ENCODE measurements around the gene MSI2. TPM values are rescaled to one million over a fixed set of nuclear protein-coding genes. Genes with fewer than 3 reads are reported as not detected.
"Not testable (repeated sequence)": the region's sequence is repeated elsewhere in the genome, so short reads cannot be mapped to it uniquely, and the experiment has no call there.

The MSI2 gene
- total RNA-seq, 1 experiment from 2014 or later: 29.5 TPM

- DNase-seq (ENCODE audit: extremely low read depth, low read depth): no peak
These were observed 234.0 kb downstream of the MSI2 start for GRCh38 chr17:57490111-57490845.

GRCh38 chr17:57490890-57491289 is 234.6 kb downstream of the MSI2 start:
- DNase-seq (ENCODE audit: extremely low read depth, low read depth): no peak

DNA sequence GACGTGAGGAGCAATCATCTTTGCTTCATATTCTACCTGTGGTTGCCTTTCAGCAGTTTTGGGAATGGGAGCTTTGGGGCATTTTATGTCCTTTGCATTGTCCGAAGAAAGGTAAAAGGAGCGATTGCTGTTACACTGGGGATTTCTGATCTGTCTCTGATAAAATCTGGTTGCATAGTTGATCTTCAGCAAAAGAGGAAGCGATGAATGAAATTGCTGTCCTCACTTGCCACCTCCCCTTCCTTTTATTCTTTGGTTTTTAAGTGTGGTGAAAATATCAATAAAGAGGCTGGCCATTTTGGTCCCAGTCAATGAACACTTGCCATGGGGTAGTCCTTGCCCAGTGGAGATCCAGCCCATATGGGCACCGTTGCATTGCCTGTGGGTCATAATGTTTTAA is 236.8 kb downstream of the MSI2 start:
- DNase-seq (ENCODE audit: extremely low read depth, low read depth): no peak

DNA sequence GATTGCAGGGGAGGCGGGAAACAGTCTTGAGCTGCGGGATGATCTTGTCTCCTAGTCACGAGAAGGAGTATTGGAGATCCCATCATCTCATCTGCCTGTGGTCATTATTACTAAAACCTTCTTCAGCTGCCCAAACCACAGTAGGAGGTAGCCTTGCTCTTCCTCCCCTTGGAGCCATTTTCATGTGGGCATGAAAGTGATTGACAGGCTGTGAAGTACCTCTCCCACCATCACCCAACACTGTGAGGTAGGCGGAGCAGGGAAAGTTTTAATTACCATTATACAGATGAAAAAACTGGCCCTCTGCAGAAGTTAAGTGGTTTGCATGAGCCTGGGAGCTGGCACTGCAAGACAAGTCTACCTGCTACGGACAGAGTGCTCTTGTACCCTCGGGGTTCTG is 237.3 kb downstream of the MSI2 start:
- DNase-seq (ENCODE audit: extremely low read depth, low read depth): no peak

DNA sequence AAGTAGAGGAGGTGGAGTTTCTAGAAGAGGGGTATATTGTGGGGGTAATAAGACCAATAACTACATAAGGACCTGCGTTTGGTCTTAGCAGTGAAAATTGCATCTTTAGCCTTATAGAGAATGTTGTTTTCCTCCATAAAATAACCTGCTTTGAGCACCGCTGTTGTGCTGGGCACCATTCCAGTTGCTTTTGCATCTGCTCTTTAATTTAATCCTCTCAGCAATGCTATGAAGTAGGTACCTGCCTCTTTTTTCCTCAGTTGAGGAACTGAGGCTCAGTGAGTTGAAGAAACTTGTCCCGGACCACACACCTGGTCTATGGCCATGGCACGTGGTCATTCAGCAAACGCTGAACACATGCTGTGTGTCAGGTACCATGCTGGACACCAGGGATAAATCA is 238.1 kb downstream of the MSI2 start:
- no peak for DNase-seq (ENCODE audit: extremely low read depth, low read depth)

DNA sequence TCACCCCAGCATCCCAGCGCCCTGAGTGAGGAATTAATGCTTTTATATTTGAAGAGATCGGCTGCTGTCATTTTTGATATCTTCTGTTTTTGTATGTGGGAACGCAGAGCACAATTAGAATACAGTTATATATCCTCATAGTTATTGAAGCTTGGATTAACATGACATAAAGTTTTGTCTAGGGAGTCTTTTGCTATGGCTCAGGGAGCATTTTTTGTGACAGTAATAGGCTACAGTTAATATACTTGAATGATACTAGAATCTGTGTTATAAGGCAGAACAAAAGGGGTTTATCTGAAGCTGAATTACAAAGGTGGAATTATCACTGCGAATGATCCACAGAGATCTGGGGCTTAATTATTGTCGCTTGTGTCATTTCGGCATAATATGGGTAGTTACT is 239.4 kb downstream of the MSI2 start:
- no peak for DNase-seq (ENCODE audit: extremely low read depth, low read depth)

- DNase-seq (ENCODE audit: extremely low read depth, low read depth): no peak
These were observed 240.1 kb downstream of the MSI2 start for GRCh38 chr17:57496382-57496781.

- no peak for DNase-seq (ENCODE audit: extremely low read depth, low read depth)
These were observed 242.1 kb downstream of the MSI2 start for GRCh38 chr17:57498443-57498842.

- DNase-seq (ENCODE audit: extremely low read depth, low read depth): not testable (repeated sequence)
These were observed 242.9 kb downstream of the MSI2 start for GRCh38 chr17:57499221-57499620.

- DNase-seq (ENCODE audit: extremely low read depth, low read depth): no peak
These were observed 243.3 kb downstream of the MSI2 start for GRCh38 chr17:57499648-57500049.

DNA sequence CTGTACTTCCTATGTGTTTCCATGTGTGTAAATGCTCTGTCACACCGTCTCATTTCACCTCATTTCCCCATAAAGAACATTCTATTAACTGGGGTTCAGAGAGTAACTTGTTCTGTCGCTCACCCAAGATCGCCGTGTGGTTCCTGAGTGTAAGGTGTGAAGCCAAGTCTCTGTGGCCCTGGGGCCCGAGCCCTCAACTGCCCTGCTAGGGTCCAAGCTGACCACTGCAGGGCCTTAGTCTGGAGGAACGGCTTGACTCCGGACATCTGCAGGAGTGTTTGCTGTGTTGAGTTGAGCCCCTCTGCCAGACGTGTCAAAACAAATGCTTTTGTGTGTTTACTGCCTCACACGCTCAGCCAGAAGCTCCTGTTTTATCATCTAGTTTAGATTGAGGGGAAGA is 244.7 kb downstream of the MSI2 start:
- no peak for DNase-seq (ENCODE audit: extremely low read depth, low read depth)

DNA sequence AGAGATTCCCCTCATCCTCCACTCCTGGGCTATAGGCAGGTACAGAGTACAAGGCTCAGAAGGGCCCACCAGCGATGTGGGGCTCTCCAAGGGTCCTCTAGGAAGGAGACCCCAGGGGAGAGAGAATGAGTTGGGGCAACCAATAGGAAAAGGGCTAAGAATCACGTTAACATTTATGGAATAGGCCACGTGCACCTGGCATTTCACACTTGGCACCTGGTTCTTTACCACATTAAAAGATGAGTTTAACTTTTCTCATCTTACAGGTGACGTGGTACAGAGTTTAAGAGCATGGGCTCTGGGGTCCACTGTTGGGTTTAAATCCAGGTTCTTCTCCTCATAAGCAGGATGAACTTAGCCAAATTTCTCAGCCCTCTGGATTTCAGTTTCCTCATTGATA is 245.7 kb downstream of the MSI2 start:
- no peak for DNase-seq (ENCODE audit: extremely low read depth, low read depth)

DNA sequence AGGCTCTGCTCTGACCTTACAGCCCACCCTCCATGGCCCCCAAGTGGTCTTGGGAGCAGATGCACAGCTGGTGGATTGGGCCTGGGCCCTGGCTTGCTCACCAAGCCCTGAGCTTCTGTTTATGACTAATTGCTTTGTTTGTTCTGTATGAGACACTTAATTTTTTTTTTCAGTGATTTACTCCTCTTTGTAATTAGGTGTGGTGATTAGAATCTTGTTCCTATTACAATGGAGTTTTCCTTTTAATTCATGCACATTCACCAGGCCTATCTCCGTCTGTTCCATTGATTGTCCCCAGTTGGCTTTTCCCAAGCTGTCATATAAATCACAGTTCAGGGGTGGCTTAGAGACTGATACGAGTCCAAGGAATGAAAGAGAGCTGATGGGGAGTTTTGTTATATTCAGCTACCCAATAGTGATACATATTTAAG is 246.5 kb downstream of the MSI2 start:
- no peak for DNase-seq (ENCODE audit: extremely low read depth, low read depth)

DNA sequence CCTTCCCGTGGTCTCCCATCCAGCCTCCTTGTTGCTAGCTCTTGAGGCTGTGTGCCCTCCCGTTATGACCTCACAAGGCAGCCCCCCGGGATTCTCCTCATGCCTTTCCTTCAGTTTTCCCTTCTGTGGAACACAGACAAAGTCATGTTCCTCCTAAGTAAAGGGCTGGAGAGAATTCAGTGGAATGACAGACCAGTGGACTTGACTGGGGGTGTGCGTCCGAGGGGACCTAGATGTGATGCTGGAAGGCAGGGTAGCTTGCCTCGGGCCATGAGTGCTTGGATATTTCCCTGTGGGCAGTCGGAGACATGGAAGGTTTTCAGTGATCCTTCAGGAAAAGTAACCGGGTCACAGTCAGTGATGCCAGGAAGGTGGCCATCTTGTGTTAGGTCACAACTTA is 247.9 kb downstream of the MSI2 start:
- DNase-seq (ENCODE audit: extremely low read depth, low read depth): no peak

DNA sequence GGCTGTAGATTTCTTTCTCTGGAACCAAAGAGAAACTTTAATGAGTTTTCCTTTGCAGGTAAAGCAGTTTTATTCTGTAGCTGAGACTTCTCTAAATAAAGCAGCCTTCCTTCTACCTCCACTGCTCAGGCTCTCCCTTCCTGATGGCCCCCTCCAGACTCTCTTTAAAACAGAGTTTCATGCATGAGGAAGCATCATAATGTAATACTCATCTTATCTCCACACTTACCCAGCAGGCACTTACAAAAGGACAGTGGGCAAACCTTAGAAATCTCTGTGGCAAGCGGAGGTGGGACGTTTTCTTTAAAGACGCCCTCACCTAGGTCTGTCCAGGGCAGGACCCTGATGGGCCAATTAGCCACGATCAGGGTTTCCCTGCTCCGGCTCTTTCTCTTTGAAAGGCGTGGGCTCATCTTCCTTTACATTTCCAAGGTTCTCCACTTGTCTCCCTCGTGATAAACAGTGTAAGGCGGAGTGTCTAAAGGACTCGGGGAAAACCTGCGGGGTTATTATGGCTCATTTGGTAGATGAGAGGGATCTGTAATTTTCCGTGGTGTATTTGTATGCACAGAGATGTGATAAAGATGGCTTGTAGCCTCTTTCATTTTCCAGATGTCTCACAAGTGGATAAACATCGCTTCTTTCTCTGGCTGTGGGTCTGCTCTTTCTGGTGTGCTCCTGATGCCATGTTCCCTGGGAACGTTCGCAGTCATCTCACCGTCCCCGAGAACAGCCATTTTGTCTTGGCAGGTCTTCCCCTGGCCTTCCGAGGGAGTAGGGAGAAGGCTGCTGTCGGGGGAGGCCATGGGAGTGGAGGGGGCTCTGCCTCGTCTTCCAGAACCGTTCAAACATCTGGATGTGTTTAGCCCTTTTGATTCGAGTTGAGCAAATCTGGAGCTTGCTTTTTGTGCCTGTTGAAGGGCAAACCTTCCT is 249.8 kb downstream of the MSI2 start:
- DNase-seq (ENCODE audit: extremely low read depth, low read depth): no peak

DNA sequence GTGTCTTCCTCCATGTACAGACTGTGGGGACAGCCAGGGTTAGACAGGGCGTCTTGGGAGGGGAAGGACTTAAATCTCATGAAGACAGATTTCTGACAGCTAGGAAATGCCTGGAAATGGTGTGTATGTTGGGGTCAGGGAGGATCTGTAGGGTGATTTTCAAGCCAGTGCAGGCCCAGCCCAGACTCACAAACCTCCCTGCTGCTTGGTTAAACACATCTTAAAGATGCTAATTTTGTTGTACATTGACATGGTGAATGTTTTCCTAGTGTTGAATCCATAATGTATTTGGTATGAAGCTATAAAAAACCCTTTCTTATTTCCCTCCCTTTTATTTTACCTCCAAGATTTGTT is 250.4 kb downstream of the MSI2 start:
- no peak for DNase-seq (ENCODE audit: extremely low read depth, low read depth)

DNA sequence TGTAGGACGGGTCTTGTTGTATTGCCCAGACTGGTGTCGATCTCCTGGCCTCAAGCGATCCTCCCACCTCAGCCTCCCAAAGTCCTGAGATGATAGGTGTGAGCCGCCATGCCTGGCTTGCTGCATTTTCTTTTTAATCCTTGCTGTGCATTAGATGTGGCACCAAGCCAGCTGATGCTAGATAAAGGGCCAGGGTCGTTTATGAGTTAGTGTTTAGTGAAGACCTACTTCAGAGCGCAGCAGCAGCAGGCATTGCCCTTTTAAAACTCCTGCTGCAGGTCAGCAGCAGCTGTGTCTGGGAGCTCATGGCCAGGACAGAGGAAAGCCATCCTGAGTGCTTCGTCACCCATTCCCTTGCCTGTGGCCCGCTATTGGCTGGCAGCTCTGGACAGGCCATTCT is 251.5 kb downstream of the MSI2 start:
- no peak for DNase-seq (ENCODE audit: extremely low read depth, low read depth)

DNA sequence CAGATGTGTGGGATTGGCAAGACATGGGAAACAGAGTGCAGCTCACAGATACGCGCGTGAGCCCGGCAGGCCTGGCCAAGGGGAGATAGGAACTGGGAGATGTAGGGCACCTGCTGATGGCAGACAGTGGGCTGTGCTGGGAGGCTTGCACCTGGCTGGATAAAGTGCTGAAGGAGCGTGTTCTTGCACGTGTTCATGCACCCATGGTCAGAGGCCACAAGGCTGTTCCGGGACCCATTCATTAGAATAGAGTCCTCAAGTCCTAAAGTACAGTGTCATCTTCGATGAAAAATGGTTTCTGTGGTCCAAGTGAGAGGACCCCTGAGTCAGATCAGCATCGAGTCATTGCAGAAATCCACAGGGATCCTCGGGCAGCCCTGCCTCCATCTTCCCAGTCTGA is 252.3 kb downstream of the MSI2 start:
- no peak for DNase-seq (ENCODE audit: extremely low read depth, low read depth)

DNA sequence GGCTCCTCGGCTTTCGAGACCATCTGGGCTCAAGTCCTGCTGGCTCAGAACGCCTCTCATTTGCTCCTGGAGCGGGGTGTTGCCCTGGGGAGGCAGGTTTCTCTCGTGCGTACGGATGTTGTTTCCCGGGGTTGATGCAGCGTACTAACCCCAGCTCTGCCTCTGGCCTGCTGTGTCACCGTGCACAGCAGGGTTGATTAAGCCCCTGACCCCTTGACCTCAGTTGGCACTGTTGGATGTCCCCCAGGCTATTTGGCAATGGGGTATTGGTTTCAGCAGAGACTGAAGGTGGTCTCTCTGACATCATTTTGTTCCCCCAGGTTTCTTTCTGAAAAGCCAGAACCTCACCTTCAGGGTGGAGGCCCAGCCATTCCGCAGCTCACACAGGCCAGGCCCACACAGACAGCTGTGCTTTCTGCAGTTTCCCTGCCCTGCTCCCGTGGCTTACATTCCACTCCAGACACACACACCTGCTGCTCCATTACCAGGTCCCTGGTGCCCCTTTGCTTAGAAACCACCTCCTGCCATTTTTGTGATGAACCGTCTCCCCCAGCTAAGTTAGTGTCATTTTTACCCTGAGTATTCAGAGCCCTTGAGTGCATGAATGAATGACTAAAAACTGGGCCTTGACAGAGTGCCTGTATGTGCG is 255.3 kb downstream of the MSI2 start:
- no peak for DNase-seq (ENCODE audit: extremely low read depth, low read depth)

GRCh38 chr17:57512258-57512657 is 255.9 kb downstream of the MSI2 start:
- no peak for DNase-seq (ENCODE audit: extremely low read depth, low read depth)

DNA sequence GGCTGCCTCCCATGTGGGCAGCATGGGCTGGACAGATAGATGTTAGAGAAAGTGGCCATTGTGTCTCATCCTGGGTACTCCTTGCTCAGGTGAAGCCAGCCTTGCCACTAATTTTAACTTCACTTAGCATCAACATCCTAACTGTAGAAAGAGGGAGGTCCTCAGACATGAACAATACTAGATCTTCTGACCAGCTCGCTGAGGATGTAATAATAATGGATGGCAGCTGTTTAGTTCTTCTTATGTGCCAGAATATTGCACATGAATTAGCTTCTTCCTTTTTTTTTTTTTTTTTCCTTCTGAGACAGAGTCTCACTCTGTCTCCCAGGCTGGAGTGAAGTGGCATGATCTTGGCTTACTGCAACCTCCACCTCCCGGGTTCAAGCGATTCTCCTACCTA is 256.4 kb downstream of the MSI2 start:
- DNase-seq (ENCODE audit: extremely low read depth, low read depth): no peak

GRCh38 chr17:57513569-57513968 is 257.2 kb downstream of the MSI2 start:
- no peak for DNase-seq (ENCODE audit: extremely low read depth, low read depth)
